Small intestine (tissue), 16 donors: ENCODE measurements around the gene FAM72B. TPM values are rescaled to one million over a fixed set of nuclear protein-coding genes. Genes with fewer than 3 reads are reported as not detected.
"Not testable (repeated sequence)": the region's sequence is repeated elsewhere in the genome, so short reads cannot be mapped to it uniquely, and the experiment has no call there.

Source experiments
- DNase-seq, 2 donors: peaks; one replicate each; pipeline versions ENCODE4 v3.0.0 to v3.0.0-alpha.2; 2013
- FAIRE-seq: peaks from 2 replicates; lab custom pipeline; 2012; peaks lifted over from hg19 to GRCh38; lab: Jason Lieb, UNC
- H3K27ac ChIP-seq, 3 donors: one replicate each; pipeline ENCODE4 v1.5.1; 2013; ENCODE audit warnings: low read length in 2 of 3, mild to moderate bottlenecking in 2 of 3, control low read depth in 1 of 3, inconsistent platforms in 1 of 3, low read depth in 1 of 3, moderate library complexity in 1 of 3
- H3K27me3 ChIP-seq, 3 donors: one replicate each; pipeline ENCODE4 v1.6.1; 2013; ENCODE audit warnings: low read length in 3 of 3, inconsistent platforms in 1 of 3; ENCODE audit not compliant: control insufficient read depth in 3 of 3, insufficient read depth in 3 of 3
- H3K36me3 ChIP-seq, 3 donors: one replicate each; pipeline ENCODE4 v1.6.1; 2013; ENCODE audit warnings: low read length in 3 of 3, inconsistent platforms in 1 of 3, low read depth in 1 of 3, mild to moderate bottlenecking in 1 of 3, moderate library complexity in 1 of 3; ENCODE audit not compliant: control insufficient read depth in 3 of 3, insufficient read depth in 2 of 3
- H3K4me1 ChIP-seq, 3 donors: one replicate each; pipeline ENCODE4 v1.6.1; 2013; ENCODE audit warnings: low read length in 2 of 3, inconsistent platforms in 1 of 3, low read depth in 1 of 3, mild to moderate bottlenecking in 1 of 3, moderate library complexity in 1 of 3; ENCODE audit not compliant: control insufficient read depth in 3 of 3, insufficient read depth in 2 of 3
- H3K4me3 ChIP-seq, 3 donors: one replicate each; pipeline ENCODE4 v1.5.1; 2013; ENCODE audit warnings: low read length in 3 of 3, control low read depth in 1 of 3, inconsistent platforms in 1 of 3, low read depth in 1 of 3, mild to moderate bottlenecking in 1 of 3, moderate library complexity in 1 of 3
- H3K9me3 ChIP-seq, 2 donors: one replicate each; pipeline ENCODE4 v1.6.1; 2013; ENCODE audit warnings: low read depth in 1 of 2, low read length in 1 of 2; ENCODE audit not compliant: control insufficient read depth in 2 of 2, insufficient read depth in 1 of 2
- WGBS, 3 donors: extraction: QIAGEN DNeasy Blood & Tissue Kit; methylation state at CpG; one replicate each; pipeline ENCODE4 v1.1.7; 2013; 5-methylcytosine and 5-hydroxymethylcytosine counted together
- long read RNA-seq, 10 donors: transcript quantifications; one replicate each; lab custom pipeline, GENCODE V29; 2026
- polyA plus RNA-seq, 4 donors: library from polyadenylated mRNA; stranded (reverse) in 3 of 4; unstranded in 1 of 4; fragments of 200-250 nt in 3 of 4; fragments of 120-200 nt in 1 of 4; gene quantifications; one replicate each; pipeline versions ENCODE4 v1.2.1 to v1.2.3, GENCODE V29; 2013
- donor health status: healthy with polysubstance abuse.
- donor health status: control.
- donor health status: control.
- donor health status: Bipolar disorder and iron deficiency.
- donor health status: healthy.

The FAM72B gene
- 1 to 10 TPM in 2 of 4 donors, under 1 TPM in 1, not detected in 1; 0.22 to 3.6 (median 2.1) TPM for polyA plus RNA-seq
- long read RNA-seq, donor 1 = 0 reads
- long read RNA-seq, donor 2, partial matches to known transcripts = 0 of 1 reads
- long read RNA-seq, donor 2, other reads (novel, unspliced or antisense) = 0 of 1 reads
- long read RNA-seq, donor 3, partial matches to known transcripts = 0 of 2 reads
- long read RNA-seq, donor 3, other reads (novel, unspliced or antisense) = 0 of 2 reads
- long read RNA-seq, donor 4 = 0 reads
- long read RNA-seq, donor 5, partial matches to known transcripts = 0 of 1 reads
- long read RNA-seq, donor 5, other reads (novel, unspliced or antisense) = 0 of 1 reads
- long read RNA-seq, donor 6 = 0 reads
- long read RNA-seq, donor 7 = 0 reads
- long read RNA-seq, donor 8 = 0 reads
- long read RNA-seq, donor 9 = 0 reads
- long read RNA-seq, donor 10, partial matches to known transcripts = 0 of 2 reads
- long read RNA-seq, donor 10, other reads (novel, unspliced or antisense) = 0 of 2 reads

DNA sequence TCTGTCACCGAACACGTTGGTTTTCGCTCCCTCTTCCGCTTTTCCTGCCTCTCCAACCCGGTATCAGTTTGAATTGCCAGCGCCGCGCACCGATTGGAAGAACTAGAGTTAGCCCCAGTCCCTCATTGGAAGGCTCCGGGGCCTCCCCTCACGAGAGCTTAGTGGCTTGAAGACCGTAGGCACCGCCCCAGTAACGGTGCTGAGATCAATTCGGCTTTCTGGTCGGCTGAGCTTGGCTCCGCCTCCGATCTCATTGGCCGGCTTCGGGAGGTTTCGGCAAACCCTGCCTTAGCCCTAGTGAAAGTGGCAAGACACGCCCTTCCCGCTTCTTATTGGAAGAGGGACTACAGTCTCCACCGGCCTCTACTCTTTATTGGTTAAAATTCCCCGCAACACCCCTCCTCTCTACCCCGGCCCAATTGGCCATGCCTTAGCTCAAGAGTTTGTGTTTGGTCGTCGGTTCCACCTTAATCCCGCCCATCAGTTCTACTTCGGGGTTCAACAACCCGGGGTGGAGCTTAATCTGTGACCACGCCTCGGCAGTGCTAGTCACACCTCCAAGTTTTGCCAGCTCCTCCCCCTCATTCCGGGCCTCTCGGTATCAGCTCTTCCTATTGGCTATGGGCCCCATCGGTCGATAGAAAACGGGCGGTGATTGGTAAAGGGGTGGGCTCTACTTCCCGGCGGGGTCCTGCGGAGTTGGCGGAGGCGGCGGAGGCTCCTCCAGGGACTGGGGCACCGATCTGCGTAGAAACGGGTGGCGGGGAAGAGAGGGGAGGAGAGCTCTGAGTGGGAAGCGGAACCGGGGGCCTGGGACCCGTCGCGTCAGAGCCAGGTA lies at the start of gene FAM72B, which contains the start of gene SRGAP2C:
TSS of gene FAM72B (minus strand) at position 51 of the 838 bp plus-strand sequence. CDS start 851 bp downstream, outside the sequence.
TSS of gene SRGAP2C (plus strand) at position 686 of the 838 bp plus-strand sequence. CDS start 2,472 bp downstream, outside the sequence.
- not testable (repeated sequence) for H3K4me1 ChIP-seq, H3K27me3 ChIP-seq, H3K36me3 ChIP-seq, H3K9me3 ChIP-seq
- Histone ChIP-seq H3K27ac (peak within 1 kb of the TSS in 2 of 3 donors; percentile 33 to 78), H3K4me3 (peak within 1 kb of the TSS in 2 of 3 donors; percentile 24 to 33)
- FAIRE-seq = peak; percentile 36
- WGBS, 3 donors = 0 to 1% (median 0%) methylated on average over 30 to 35 of the region's 54 CpGs
- DNase-seq = peak; percentile 94 to 99

DNA sequence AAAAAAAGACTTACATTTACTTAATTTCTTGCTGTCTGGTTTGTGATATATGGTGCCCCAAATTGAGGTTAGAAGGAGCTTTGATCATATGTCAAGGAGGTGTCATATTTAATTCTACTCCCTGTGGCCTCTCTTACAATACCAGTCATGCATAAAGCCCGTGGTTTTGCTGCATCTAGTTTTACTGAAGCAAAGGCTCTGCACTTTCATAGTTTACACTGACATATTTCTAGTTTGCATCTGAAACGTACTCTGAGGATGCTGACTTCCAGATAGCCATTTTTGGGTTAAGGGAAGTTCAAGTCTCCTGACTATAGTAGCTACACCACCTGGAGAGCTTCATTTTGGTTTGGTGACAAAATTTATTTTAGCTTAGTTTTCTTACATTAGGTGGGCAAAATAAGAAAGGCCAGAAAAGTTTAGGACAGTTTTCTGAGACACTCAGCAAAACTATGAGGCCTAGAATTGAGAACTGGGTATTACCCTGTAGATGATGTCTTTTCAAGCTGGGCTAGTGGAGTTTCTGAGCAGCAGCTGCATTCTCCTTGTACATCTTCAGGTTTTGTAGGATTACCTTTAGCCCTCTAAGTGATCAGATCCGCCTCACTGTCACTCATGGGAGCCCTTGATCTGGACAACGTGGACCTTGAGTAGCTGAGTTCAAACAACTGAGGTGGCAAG lies 48.4 kb upstream of the FAM72B start:
- not testable (repeated sequence) for H3K27me3 ChIP-seq, DNase-seq, H3K4me1 ChIP-seq, FAIRE-seq, H3K4me3 ChIP-seq, H3K36me3 ChIP-seq, H3K9me3 ChIP-seq, H3K27ac ChIP-seq
- 67 to 73% (median 71%) methylated on average over 1 of the region's 4 CpGs for WGBS, 3 donors

DNA sequence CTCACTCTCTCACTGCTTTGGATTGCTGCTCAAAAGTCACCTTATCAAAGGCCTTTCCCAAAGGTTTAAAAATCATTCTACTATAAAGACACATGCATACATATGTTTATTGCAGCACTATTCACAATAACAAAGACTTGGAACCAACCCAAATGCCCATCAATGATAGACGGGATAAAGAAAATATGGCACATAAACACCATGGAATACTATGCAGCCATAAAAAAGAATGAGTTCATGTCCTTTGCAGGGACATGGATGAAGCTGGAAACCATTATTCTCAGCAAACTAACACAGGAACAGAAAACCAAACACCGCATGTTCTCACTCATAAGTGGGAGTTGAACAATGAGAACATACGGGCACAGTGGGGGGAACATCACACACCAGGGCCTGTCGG lies 46.5 kb upstream of the FAM72B start:
- H3K9me3 ChIP-seq, H3K27me3 ChIP-seq, H3K36me3 ChIP-seq, H3K4me1 ChIP-seq, H3K27ac ChIP-seq, FAIRE-seq, H3K4me3 ChIP-seq, DNase-seq: not testable (repeated sequence)
- 72 to 79% (median 75%) methylated on average over 1 of the region's 4 CpGs for WGBS, 3 donors

DNA sequence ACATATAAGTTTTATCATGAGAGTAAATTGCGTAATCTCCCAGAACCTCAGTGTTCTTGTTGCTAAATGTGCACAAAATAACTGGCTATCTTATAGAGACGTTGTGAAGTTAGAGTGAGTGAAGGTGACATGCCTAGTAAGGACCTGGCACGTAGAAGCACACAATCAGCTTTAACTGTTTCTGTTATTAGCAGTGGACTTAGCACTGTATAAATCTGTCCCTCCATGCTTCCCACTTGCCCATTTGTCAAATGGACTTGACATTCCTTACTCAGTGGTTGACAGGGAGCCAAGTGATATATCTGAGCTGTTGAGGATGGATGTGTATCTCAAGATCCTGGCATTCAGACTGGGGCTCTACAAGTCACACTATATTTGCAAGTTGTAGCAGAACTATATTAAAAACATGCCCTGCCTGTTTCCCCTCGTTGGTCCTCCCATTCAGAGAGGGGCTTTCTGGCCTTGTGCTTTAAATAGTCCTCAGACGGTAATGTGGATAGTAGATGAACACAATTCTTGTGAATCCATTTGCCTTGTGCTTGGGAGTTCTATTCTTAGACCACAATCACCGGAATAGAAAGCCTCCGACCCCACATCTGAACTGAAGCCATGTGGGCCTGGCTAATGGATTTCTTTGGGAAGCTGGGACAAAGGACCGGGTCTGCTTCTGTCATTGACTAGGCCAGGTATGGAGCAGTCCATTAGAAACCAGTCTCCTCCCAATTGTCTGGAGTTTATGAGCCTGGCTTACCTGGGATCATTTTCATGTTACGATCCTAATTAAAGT lies 43.6 kb upstream of the FAM72B start:
- DNase-seq, FAIRE-seq, H3K36me3 ChIP-seq, H3K4me1 ChIP-seq, H3K4me3 ChIP-seq, H3K27ac ChIP-seq, H3K9me3 ChIP-seq, H3K27me3 ChIP-seq: not testable (repeated sequence)
- 50 to 77% (median 54%) methylated on average over 1 to 4 of the region's 9 CpGs for WGBS, 3 donors

DNA sequence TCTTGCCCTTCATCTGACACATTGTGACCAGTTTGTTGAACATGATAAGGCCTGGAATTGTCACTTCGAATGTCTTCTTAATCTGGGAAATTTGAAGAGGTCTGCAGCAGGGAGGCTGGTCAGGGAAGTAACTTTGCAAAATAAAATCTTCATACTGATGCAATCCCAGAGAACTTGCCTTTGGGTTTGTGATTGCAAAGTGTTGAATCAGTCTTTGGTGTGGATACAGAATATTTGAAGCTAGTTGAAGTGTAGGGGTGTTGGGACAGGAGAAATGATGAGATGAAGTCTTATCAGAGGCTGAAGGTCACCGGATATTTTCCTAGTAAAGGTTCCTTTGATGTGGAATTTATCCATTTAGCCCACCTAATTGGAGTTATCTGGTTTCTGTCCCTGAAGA lies 42.8 kb upstream of the FAM72B start:
- not testable (repeated sequence) for H3K4me1 ChIP-seq, FAIRE-seq

DNA sequence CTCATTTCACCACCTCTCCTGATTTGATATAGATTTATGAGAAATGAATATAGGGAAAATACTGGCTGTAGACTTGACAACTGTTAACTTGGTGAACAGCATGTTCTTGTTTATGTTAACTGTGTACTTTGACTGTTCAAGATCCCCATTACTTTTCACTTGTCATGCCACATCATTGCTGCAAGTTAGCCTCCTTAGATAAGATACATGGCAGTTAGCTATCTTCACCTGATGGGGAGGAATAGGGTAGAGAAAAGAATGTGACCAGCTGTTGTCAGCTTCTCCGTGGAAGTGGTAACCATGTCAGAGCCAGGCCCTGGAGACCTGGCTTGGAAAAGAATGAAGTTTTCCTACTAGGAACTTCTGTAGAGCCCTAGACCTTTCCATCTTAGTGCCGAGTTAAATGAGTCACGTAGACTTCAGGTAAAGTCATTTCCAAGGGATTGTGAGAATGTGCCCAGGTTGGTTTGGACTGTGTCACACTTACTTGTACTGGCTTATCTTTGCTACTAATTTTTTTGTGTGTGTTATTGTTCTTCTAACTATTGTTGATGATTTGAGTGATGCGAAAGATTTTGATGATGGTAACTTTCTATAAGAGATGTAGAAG lies 42.3 kb upstream of the FAM72B start:
- H3K27ac ChIP-seq, H3K27me3 ChIP-seq, H3K4me3 ChIP-seq, DNase-seq, H3K4me1 ChIP-seq, H3K36me3 ChIP-seq, H3K9me3 ChIP-seq, FAIRE-seq: not testable (repeated sequence)
- 92 to 96% (median 94%) methylated on average over 2 of the region's 4 CpGs for WGBS, 3 donors

More for the DNA sequence above, 42.8 kb upstream of the FAM72B start:
- H3K27me3 ChIP-seq, H3K36me3 ChIP-seq, DNase-seq, H3K27ac ChIP-seq, H3K4me3 ChIP-seq, H3K9me3 ChIP-seq: not testable (repeated sequence)
- WGBS, 3 donors = 50 to 82% (median 67%) methylated on average over 1 of the region's 2 CpGs

DNA sequence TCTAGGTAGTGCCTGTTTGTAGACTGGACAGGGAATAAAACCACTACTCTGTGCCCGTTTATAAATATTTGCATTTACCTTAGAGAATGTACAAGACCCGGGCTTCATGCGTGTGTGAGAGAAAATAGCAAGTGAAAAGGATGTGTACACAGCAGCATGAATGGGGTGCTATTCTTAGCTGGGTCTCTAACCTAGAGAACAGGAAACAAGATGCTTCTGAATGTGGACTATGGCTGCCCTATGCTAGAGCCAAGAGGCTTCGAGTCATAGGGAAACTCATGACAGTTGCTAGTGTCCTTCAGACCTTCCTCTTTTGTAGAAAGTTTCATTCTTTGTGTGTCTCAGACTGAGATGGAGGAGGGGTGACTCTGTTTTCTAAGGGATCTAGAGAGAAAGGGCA lies 40.6 kb upstream of the FAM72B start:
- not testable (repeated sequence) for H3K4me3 ChIP-seq

More for the DNA sequence above, 40.6 kb upstream of the FAM72B start:
- H3K4me1 ChIP-seq, H3K9me3 ChIP-seq, H3K27ac ChIP-seq, FAIRE-seq, H3K27me3 ChIP-seq, H3K36me3 ChIP-seq, DNase-seq: not testable (repeated sequence)
- 48 to 86% (median 65%) methylated on average over 3 of the region's 4 CpGs for WGBS, 3 donors
